Esophagus squamous epithelium (tissue), 4 donors: ENCODE measurements around the gene ALX3.

Source experiments
- CTCF ChIP-seq, 6 experiments: fragments of 450-650 bp in 4 of 6; fragments of 200-600 bp in 2 of 6; sonication (generic) in 2 of 6; IDR thresholded peaks; one replicate each; pipeline ENCODE4 v1.5.1; 2016 to 2019; ENCODE audit warnings: antibody characterized with exemption in 6 of 6, mild to moderate bottlenecking in 4 of 6, moderate library complexity in 4 of 6
- POLR2A ChIP-seq, 4 donors: fragments of 450-650 bp; IDR thresholded peaks; one replicate each; pipeline ENCODE4 v1.6.1; 2017; ENCODE audit warnings: antibody characterized with exemption in 4 of 4, mild to moderate bottlenecking in 4 of 4, moderate library complexity in 3 of 4

DNA sequence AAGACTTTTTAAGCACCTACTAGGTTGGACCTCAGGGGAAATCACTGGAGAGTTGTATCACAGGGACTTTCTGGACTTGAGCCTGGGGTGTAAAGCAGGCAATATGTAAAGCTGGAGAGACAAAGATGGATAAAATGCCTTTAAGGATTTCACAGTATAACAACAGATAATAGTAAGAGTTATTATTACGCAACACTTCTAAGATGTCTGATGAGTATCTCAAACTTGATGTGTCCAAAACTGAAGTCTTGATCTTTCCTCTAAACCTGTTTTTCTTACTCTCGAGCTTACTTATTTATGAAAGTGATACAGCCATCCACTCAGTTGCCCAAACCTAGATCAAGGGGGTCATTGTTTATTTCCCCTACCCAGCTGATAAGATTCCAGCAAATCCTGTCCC, 38.1 kb downstream of the ALX3 start:
- TF ChIP-seq CTCF (IDR thresholded peaks at IDR 0.05) = no peak
- TF ChIP-seq POLR2A (IDR thresholded peaks at IDR 0.05) = no peak
